ENCODE results near the gene ZFP91. TPM values are rescaled to one million over a fixed set of nuclear protein-coding genes. Genes with fewer than 3 reads are reported as not detected.

ZFP91 gene
- total RNA-seq, 1 experiment from 2014 or later: 86.2 TPM

DNA sequence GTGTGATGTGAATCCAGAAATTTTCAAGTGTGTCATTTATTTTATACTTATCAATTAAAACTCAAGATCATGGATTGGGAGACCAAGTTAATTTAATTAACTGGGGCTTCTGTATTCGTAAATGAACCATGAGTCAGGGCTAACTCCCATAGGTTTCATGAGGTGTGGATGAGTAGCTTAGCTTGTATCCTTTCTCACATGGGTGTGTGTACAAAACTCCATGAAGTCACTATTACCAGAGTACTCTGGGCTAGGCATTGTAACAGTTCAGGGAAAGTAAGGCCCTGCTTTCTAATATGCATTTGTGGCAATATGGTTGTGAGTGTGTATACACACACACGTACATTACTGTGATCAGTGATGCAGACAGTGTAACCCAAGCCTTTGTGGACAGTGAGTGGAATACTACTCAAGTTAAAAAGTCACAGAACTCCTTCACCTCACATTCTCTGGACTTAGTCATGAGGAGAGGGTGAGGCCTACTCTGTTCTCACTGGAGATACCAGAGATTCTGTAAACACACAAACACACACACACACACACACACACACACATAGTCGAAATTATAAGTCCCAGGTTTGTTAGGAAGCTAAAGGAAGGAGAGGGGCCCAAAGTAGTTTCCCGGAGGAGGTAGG, 47.1 kb downstream of the ZFP91 start:
- Mint-ChIP-seq H3K27me3 (ENCODE audit: insufficient read depth, unreplicated experiment) (no peaks in the 10 kb centered on the region), H3K27ac (ENCODE audit: low read depth, unreplicated experiment) (peak overlapping the region; percentile 90), H3K36me3 (ENCODE audit: insufficient read depth, unreplicated experiment) (peaks cover 37% of the 10 kb centered on the region), H3K9me3 (ENCODE audit: unreplicated experiment) (no peaks in the 10 kb centered on the region), H3K4me1 (ENCODE audit: insufficient read depth, unreplicated experiment) (peaks cover 28% of the 10 kb centered on the region), H3K4me3 (ENCODE audit: unreplicated experiment) (no peak overlapping the region)
- ChIA-PET CTCF (interaction anchor here (1.0 to 5.1 kb wide), 6 partner anchors 8 to 163 kb away, joined by 3 to 41 read pairs (median 8); partner anchors contain the start of gene LPXN), POLR2A (interaction anchor here (0.8 to 7.1 kb wide), 8 partner anchors 17 to 50 kb away, joined by 3 to 89 read pairs (median 4); partner anchors contain the start of gene LPXN)
- intact Hi-C loops (cut with micrococcal nuclease): loop anchor here (2.0 kb wide), 1 partner anchor 47 kb away; the partner anchor contains the start of gene ZFP91
- DNase-seq (ENCODE audit: unreplicated experiment): no peak
- BruUV-seq (replicated peaks): no TSS peak
- TF ChIP-seq, protein P1, sequence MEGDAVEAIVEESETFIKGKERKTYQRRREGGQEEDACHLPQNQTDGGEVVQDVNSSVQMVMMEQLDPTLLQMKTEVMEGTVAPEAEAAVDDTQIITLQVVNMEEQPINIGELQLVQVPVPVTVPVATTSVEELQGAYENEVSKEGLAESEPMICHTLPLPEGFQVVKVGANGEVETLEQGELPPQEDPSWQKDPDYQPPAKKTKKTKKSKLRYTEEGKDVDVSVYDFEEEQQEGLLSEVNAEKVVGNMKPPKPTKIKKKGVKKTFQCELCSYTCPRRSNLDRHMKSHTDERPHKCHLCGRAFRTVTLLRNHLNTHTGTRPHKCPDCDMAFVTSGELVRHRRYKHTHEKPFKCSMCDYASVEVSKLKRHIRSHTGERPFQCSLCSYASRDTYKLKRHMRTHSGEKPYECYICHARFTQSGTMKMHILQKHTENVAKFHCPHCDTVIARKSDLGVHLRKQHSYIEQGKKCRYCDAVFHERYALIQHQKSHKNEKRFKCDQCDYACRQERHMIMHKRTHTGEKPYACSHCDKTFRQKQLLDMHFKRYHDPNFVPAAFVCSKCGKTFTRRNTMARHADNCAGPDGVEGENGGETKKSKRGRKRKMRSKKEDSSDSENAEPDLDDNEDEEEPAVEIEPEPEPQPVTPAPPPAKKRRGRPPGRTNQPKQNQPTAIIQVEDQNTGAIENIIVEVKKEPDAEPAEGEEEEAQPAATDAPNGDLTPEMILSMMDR (IDR thresholded peaks at IDR 0.05; ENCODE audit: unreplicated experiment): no peak

DNA sequence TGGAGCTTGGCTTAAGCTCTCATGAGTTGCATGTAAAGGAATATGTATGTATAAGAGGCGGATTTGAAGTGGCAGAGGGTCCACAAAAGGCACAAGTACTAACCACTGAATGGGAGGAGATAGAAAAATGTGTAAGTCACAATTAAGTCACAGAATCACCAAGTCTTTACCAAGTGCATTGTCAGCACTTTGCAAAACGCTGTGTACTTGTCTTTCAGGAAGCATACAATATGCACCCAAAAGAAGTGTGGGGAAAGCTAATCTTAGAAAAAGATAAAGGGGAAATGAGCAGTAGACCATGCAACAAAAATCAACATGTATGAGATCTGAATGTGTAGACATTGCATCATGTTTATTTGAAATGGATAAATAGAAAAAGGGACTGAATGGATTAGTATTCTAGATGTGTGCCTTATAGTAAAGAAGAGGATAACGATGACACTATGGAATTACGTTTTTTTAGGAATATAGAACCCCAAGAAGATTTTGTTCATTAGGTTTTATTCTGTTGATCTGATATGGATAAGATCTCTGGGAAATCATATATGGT, 48.1 kb downstream of the ZFP91 start:
- peak overlapping the region; percentile 90 for H3K27ac Mint-ChIP-seq (ENCODE audit: low read depth, unreplicated experiment)
- H3K4me3 Mint-ChIP-seq (ENCODE audit: unreplicated experiment): no peak overlapping the region
- ChIA-PET CTCF (interaction anchor here (0.7 to 5.1 kb wide), 9 partner anchors 9 to 870 kb away, joined by 3 to 41 read pairs (median 5); partner anchors contain the start of gene LPXN), POLR2A (interaction anchor here (0.7 to 7.1 kb wide), 14 partner anchors 8 to 846 kb away, joined by 3 to 89 read pairs (median 4); partner anchors contain the start of gene LPXN)
- H3K4me1 Mint-ChIP-seq (ENCODE audit: insufficient read depth, unreplicated experiment): peaks cover 28% of the 10 kb centered on the region
- BruUV-seq (replicated peaks): no TSS peak
- TF ChIP-seq, protein P1 (IDR thresholded peaks at IDR 0.05; ENCODE audit: unreplicated experiment): no peak
- intact Hi-C loops (cut with micrococcal nuclease): loop anchor here (2.0 kb wide), 1 partner anchor 48 kb away; the partner anchor contains the start of gene ZFP91
- no peak for DNase-seq (ENCODE audit: unreplicated experiment)
- no peaks in the 10 kb centered on the region for H3K9me3 Mint-ChIP-seq (ENCODE audit: unreplicated experiment)
- no peaks in the 10 kb centered on the region for H3K27me3 Mint-ChIP-seq (ENCODE audit: insufficient read depth, unreplicated experiment)
- H3K36me3 Mint-ChIP-seq (ENCODE audit: insufficient read depth, unreplicated experiment): peaks cover 35% of the 10 kb centered on the region

DNA sequence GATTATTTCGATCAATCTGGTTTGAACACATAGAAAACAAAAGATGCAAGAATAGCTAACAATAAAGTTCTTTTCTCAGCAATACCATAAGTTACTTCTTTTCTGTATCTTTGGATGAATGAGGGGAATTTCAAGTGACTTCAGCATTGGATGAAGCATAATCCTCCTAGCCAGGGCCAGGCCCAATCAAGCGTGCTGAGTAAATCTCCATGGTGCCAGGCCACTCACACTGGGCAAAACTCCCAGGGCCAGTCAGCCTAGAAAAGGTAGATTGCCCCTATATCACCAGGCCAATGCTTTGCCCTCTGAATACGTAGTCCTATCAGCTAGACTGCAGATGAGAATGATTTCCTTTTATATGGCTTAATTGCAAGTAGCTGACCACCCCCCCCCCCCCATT, 49.6 kb downstream of the ZFP91 start:
- Mint-ChIP-seq H3K27ac (ENCODE audit: low read depth, unreplicated experiment) (peak overlapping the region; percentile 90), H3K4me1 (ENCODE audit: insufficient read depth, unreplicated experiment) (peaks cover 28% of the 10 kb centered on the region), H3K9me3 (ENCODE audit: unreplicated experiment) (no peaks in the 10 kb centered on the region), H3K27me3 (ENCODE audit: insufficient read depth, unreplicated experiment) (no peaks in the 10 kb centered on the region), H3K36me3 (ENCODE audit: insufficient read depth, unreplicated experiment) (peaks cover 21% of the 10 kb centered on the region), H3K4me3 (ENCODE audit: unreplicated experiment) (peak overlapping the region; percentile 64)
- intact Hi-C loops (cut with micrococcal nuclease): no loop called here
- POLR2A ChIA-PET: interaction anchor here (0.5 to 7.1 kb wide), 15 partner anchors 9 to 887 kb away, joined by 3 to 89 read pairs (median 4); partner anchors contain the start of gene LPXN
- CTCF ChIA-PET: interaction anchor here (0.6 to 5.1 kb wide), 16 partner anchors 8 to 978 kb away, joined by 3 to 41 read pairs (median 5); partner anchors contain the start of gene LPXN
- BruUV-seq (replicated peaks): no TSS peak
- TF ChIP-seq, protein P1 (IDR thresholded peaks at IDR 0.05; ENCODE audit: unreplicated experiment): no peak
- DNase-seq (ENCODE audit: unreplicated experiment): no peak

DNA sequence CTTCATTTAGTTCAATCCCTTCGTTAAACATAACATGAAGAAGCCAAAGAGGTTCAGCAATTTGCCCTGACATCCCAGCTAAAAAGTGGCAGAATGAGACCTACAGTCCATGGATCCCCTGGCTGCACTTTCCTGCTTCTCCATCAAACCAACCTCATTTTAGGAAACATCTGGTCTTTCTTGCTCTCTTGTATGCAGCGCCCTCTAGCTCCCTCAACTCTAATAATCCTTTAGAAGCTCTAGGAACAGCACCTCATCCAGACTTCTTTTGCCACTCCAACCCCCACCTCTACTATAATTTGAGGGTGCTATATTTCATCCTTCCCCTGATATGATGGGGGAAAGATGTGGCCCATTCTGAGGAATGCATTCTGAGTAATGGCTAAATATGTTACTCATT, 51.0 kb downstream of the ZFP91 start:
- Mint-ChIP-seq H3K9me3 (ENCODE audit: unreplicated experiment) (no peaks in the 10 kb centered on the region), H3K4me1 (ENCODE audit: insufficient read depth, unreplicated experiment) (peaks cover 28% of the 10 kb centered on the region), H3K4me3 (ENCODE audit: unreplicated experiment) (no peak overlapping the region), H3K36me3 (ENCODE audit: insufficient read depth, unreplicated experiment) (peaks cover 8% of the 10 kb centered on the region), H3K27ac (ENCODE audit: low read depth, unreplicated experiment) (no peak overlapping the region), H3K27me3 (ENCODE audit: insufficient read depth, unreplicated experiment) (no peaks in the 10 kb centered on the region)
- intact Hi-C loops (cut with micrococcal nuclease): loop anchor here (1.0 kb wide), 1 partner anchor 53 kb away; no protein-coding TSS in a partner anchor
- POLR2A ChIA-PET: interaction anchor here (1.1 to 7.1 kb wide), 4 partner anchors 50 to 163 kb away, joined by 3 to 89 read pairs (median 6); partner anchors contain the start of gene LPXN
- DNase-seq (ENCODE audit: unreplicated experiment): peak; percentile 61
- no TSS peak for BruUV-seq (replicated peaks)
- TF ChIP-seq, protein P1 (IDR thresholded peaks at IDR 0.05; ENCODE audit: unreplicated experiment): peak; percentile 51
- CTCF ChIA-PET: interaction anchor here (0.6 to 5.1 kb wide), 22 partner anchors 11 to 551 kb away, joined by 3 to 41 read pairs (median 4); partner anchors contain the start of gene LPXN
